DOHH2 (cell line): ENCODE data around the gene DHDDS.

Experiments
- EZH2phosphoT487 ChIP-seq: fragments of 200-600 bp; sonication (generic); IDR thresholded peaks from 2 replicates; pipeline ENCODE4 v1.6.1; 2017; ENCODE audit warnings: borderline replicate concordance, mild to moderate bottlenecking, antibody characterized with exemption, low read length, moderate library complexity, mixed read lengths
- TF ChIP-seq, protein P1 (sequence below): fragments of 200-600 bp; sonication (generic); IDR thresholded peaks from one replicate; pipeline ENCODE4 v1.5.1; 2014; ENCODE audit warnings: antibody characterized with exemption, mild to moderate bottlenecking, low read depth, low read length; ENCODE audit not compliant: poor library complexity, severe bottlenecking

DNA sequence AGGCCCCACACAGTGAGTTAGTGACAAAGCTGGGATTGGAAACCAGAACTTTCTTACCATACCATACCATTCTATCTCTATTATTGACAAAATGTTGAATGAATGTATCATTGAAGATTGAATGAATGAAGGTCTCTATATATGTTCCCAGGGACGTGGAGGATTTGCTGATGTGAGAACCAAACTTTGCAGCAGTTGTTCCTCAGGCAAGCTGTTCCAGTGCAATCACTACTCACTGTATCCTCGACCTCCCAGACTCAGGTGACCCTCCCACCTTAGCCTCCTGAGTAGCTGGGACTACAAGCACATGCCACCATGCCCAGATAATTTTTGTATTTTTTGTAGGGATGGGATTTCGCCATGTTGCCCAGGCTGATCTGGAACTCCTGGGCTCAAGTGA lies 33.1 kb upstream of the DHDDS start:
- TF ChIP-seq, protein P1, sequence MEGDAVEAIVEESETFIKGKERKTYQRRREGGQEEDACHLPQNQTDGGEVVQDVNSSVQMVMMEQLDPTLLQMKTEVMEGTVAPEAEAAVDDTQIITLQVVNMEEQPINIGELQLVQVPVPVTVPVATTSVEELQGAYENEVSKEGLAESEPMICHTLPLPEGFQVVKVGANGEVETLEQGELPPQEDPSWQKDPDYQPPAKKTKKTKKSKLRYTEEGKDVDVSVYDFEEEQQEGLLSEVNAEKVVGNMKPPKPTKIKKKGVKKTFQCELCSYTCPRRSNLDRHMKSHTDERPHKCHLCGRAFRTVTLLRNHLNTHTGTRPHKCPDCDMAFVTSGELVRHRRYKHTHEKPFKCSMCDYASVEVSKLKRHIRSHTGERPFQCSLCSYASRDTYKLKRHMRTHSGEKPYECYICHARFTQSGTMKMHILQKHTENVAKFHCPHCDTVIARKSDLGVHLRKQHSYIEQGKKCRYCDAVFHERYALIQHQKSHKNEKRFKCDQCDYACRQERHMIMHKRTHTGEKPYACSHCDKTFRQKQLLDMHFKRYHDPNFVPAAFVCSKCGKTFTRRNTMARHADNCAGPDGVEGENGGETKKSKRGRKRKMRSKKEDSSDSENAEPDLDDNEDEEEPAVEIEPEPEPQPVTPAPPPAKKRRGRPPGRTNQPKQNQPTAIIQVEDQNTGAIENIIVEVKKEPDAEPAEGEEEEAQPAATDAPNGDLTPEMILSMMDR: no peak
- no peak for TF ChIP-seq EZH2phosphoT487
